A549 (cell line): ENCODE data around the gene IRF6. TPM values are rescaled to one million over a fixed set of nuclear protein-coding genes. Genes with fewer than 3 reads are reported as not detected.
A peak's percentile ranks its signal among the peaks of the same experiment; 100 is the strongest.

ENCODE experiments used
- ATAC-seq, 2 experiments: fragments of 200-7000 bp in 1 of 2; fragments of >200 bp in 1 of 2; cut with Nextera tagmentation in 1 of 2; cut with Tn5 transposase in 1 of 2; 3 replicates each; pipeline versions ENCODE4 v1.8.0 to v1.9.1; 2018 to 2020; ENCODE audit warnings: mild to moderate bottlenecking in 1 of 2, moderate library complexity in 1 of 2
- CTCF ChIA-PET: fragments of 300-600 bp; sonication (Branson Sonifier 250); formaldehyde crosslinking; extraction: SDS; loops from one replicate; lab custom pipeline; 2021; ENCODE audit warnings: antibody characterized with exemption, inconsistent platforms; lab: Yijun Ruan, JAX
- POLR2A ChIA-PET: fragments of 350-600 bp; formaldehyde crosslinking; extraction: SDS; loops from one replicate; lab custom pipeline; 2021; ENCODE audit warnings: antibody characterized with exemption, inconsistent platforms; lab: Yijun Ruan, JAX
- DNase-seq, 2 experiments: peaks; one replicate each; pipeline versions ENCODE4 v3.0.0 to v3.0.0-alpha.2; 2011 to 2016; ENCODE audit warnings: low read depth in 1 of 2, low spot score in 1 of 2
- FAIRE-seq: peaks from 2 replicates; lab custom pipeline; 2011; peaks lifted over from hg19 to GRCh38; lab: Jason Lieb, UNC
- H3K27ac ChIP-seq, 2 experiments: fragments of >200 bp; sonication (Bioruptor Twin); formaldehyde crosslinking; 3 replicates each; pipeline ENCODE4 v1.5.1; 2016 to 2017
- H3K4me1 ChIP-seq: fragments of >200 bp; sonication (Bioruptor Twin); formaldehyde crosslinking; 3 replicates; pipeline ENCODE4 v1.6.1; 2016
- H3K4me2 ChIP-seq: fragments of >200 bp; sonication (Bioruptor Twin); formaldehyde crosslinking; 3 replicates; pipeline ENCODE4 v1.6.1; 2016
- H3K4me3 ChIP-seq: fragments of >200 bp; sonication (Bioruptor Twin); formaldehyde crosslinking; 3 replicates; pipeline ENCODE4 v1.5.1; 2016
- H3K9me3 ChIP-seq: fragments of >200 bp; sonication (Bioruptor Twin); formaldehyde crosslinking; 3 replicates; pipeline ENCODE4 v1.6.1; 2016
- CBX2 ChIP-seq: fragments of 200-600 bp; sonication (generic); IDR thresholded peaks from 2 replicates; pipeline ENCODE4 v1.6.1; 2016; ENCODE audit warnings: low read depth, mild to moderate bottlenecking, borderline replicate concordance
- CTCF ChIP-seq: fragments of >200 bp; sonication (Bioruptor Twin); formaldehyde crosslinking; IDR thresholded peaks from 3 replicates; pipeline ENCODE4 v1.5.1; 2016
- E2F6 ChIP-seq: IDR thresholded peaks from 2 replicates; pipeline ENCODE4 v1.6.1; 2012; ENCODE audit warnings: low read depth, borderline replicate concordance
- FOSL2 ChIP-seq, 2 experiments: fragments of 450-650 bp in 1 of 2; fragments of >200 bp in 1 of 2; sonication (Bioruptor Twin) in 1 of 2; formaldehyde crosslinking; IDR thresholded peaks; 2 replicates each; pipeline versions ENCODE4 v1.5.0 to v1.6.1; 2016 to 2020; ENCODE audit warnings: mild to moderate bottlenecking in 1 of 2, moderate library complexity in 1 of 2
- FOXS1 ChIP-seq: fragments of 250-450 bp; sonication (Bioruptor Pico); IDR thresholded peaks from 2 replicates; pipeline ENCODE4 v1.5.0; 2020; ENCODE audit warnings: mild to moderate bottlenecking, moderate library complexity
- GATA3 ChIP-seq: IDR thresholded peaks from 2 replicates; pipeline ENCODE4 v1.6.1; 2012; ENCODE audit warnings: borderline replicate concordance
- HOXB13 ChIP-seq: fragments of 250-450 bp; sonication (Bioruptor Pico); IDR thresholded peaks from 2 replicates; pipeline ENCODE4 v1.5.0; 2020; ENCODE audit warnings: low read depth, mild to moderate bottlenecking, moderate library complexity
- JUNB ChIP-seq: fragments of >200 bp; sonication (Bioruptor Twin); formaldehyde crosslinking; IDR thresholded peaks from 2 replicates; pipeline ENCODE4 v1.6.1; 2016
- MAFK ChIP-seq: fragments of 450-650 bp; IDR thresholded peaks from 2 replicates; pipeline ENCODE4 v1.6.1; 2014; ENCODE audit not compliant: partially characterized antibody
- NFE2L2 ChIP-seq: fragments of 150-350 bp; conservative IDR thresholded peaks from 2 replicates; pipeline ENCODE4 v1.6.1; 2014; ENCODE audit warnings: low read length
- PBX3 ChIP-seq: IDR thresholded peaks from 2 replicates; pipeline ENCODE4 v1.6.1; 2012
- PHF8 ChIP-seq: fragments of 200-600 bp; sonication (generic); IDR thresholded peaks from 2 replicates; pipeline ENCODE4 v1.6.1; 2016; ENCODE audit warnings: low read depth, mild to moderate bottlenecking, antibody characterized with exemption, moderate library complexity, borderline replicate concordance
- POLR2AphosphoS2 ChIP-seq: conservative IDR thresholded peaks from 2 replicates; pipeline ENCODE4 v1.6.1; 2012; ENCODE audit warnings: low read length, improper control_type of control experiment, inconsistent platforms
- RAD21 ChIP-seq, 2 experiments: fragments of >200 bp in 1 of 2; sonication (Bioruptor Twin) in 1 of 2; formaldehyde crosslinking in 1 of 2; IDR thresholded peaks in 1 of 2; conservative IDR thresholded peaks in 1 of 2; 2 replicates in 1 of 2; 3 replicates in 1 of 2; pipeline ENCODE4 v1.6.1; 2012 to 2018; ENCODE audit warnings: inconsistent platforms in 1 of 2
- RARB ChIP-seq: fragments of 250-450 bp; sonication (Bioruptor Pico); IDR thresholded peaks from 2 replicates; pipeline ENCODE4 v1.8.0; 2021; ENCODE audit warnings: mild to moderate bottlenecking, moderate library complexity
- RCOR1 ChIP-seq: fragments of 150-350 bp; IDR thresholded peaks from 2 replicates; pipeline ENCODE4 v1.6.1; 2014; ENCODE audit warnings: antibody characterized with exemption, low read length, low read depth
- REST ChIP-seq: fragments of 200-600 bp; sonication (generic); IDR thresholded peaks from 2 replicates; pipeline ENCODE4 v1.6.1; 2016; ENCODE audit warnings: antibody characterized with exemption, mild to moderate bottlenecking, moderate library complexity
- RNF2 ChIP-seq: fragments of 200-600 bp; sonication (generic); IDR thresholded peaks from 2 replicates; pipeline ENCODE4 v1.6.1; 2016; ENCODE audit warnings: low read depth, mild to moderate bottlenecking, antibody characterized with exemption, moderate library complexity, borderline replicate concordance
- TFCP2L1 ChIP-seq: fragments of 250-450 bp; sonication (Bioruptor Pico); IDR thresholded peaks from 2 replicates; pipeline ENCODE4 v1.5.0; 2021; ENCODE audit warnings: mild to moderate bottlenecking
- USF2 ChIP-seq: fragments of 450-650 bp; IDR thresholded peaks from 2 replicates; pipeline ENCODE4 v1.6.1; 2014; ENCODE audit warnings: antibody characterized with exemption
- ZSCAN20 ChIP-seq: fragments of 250-450 bp; sonication (Bioruptor Pico); IDR thresholded peaks from 2 replicates; pipeline ENCODE4 v1.8.0; 2022; ENCODE audit warnings: mild to moderate bottlenecking, moderate library complexity
- WGBS: methylation state at CpG from one replicate; pipeline ENCODE4 v1.1.6; 2017; ENCODE audit errors: missing lambda C conversion rate; 5-methylcytosine and 5-hydroxymethylcytosine counted together
- polyA plus RNA-seq, 4 experiments: library from polyadenylated mRNA; depleted of rRNA in 3 of 4; stranded (reverse); fragments of >200 nt; fragmentation: RNase III in 1 of 4; extraction: RNeasy Plus Mini Kit Qiagen cat#74134 plus additional on column Dnase treatment in 1 of 4; gene quantifications; 2 replicates in 3 of 4; 3 replicates in 1 of 4; pipeline ENCODE4 v1.2.3, GENCODE V29; 2011 to 2017

Gene IRF6
- polyA plus RNA-seq, 2 of the 4 experiments (the other 2 are of a cell fraction): 0.08 to 0.22 TPM

- H3K4me1 ChIP-seq: peaks cover 33% of the 10 kb centered on the region
- no peaks in the 10 kb centered on the region for H3K9me3 ChIP-seq
- TF ChIP-seq USF2 (no peak), JUNB (0 out of 2 replicates have a peak, but pooled peaks have one; percentile 16)
- ChIA-PET POLR2A (no interaction called here), CTCF (interaction anchor here (1.1 to 8.2 kb wide), 8 partner anchors 10 to 163 kb away, joined by 3 to 114 read pairs (median 5); no protein-coding TSS in a partner anchor)
- no peak overlapping the region for H3K27ac ChIP-seq
- peak overlapping the region; percentile 31 for H3K4me2 ChIP-seq
- 47% methylated on average over 11 of the region's 11 CpGs for WGBS
- FAIRE-seq (no peak), ATAC-seq (no peak), DNase-seq (peak in 1 of 2 experiments; percentile 52)
- H3K4me3 ChIP-seq: no peak overlapping the region
Measured at GRCh38 chr1:209825591-209826434, 19.9 kb upstream of the IRF6 start.

- ChIA-PET POLR2A (interaction anchor here (1.2 to 1.5 kb wide), 2 partner anchors 15 to 39 kb away, joined by 3 read pairs; partner anchors contain the start of gene C1orf74), CTCF (interaction anchor here (0.6 to 8.2 kb wide), 36 partner anchors 11 to 410 kb away, joined by 3 to 114 read pairs (median 4); partner anchors contain the start of genes C1orf74 and IRF6)
- peak; percentile 47 to 66; a peak in 3 of 6 replicates for ATAC-seq
- H3K4me1 ChIP-seq: peaks cover 18% of the 10 kb centered on the region
- peak overlapping the region; percentile 53 for H3K4me2 ChIP-seq
- DNase-seq: peak; percentile 42 to 68
- 26% methylated on average over 12 of the region's 12 CpGs for WGBS
- H3K27ac ChIP-seq: no peak overlapping the region
- no peak for FAIRE-seq
- H3K9me3 ChIP-seq: no peaks in the 10 kb centered on the region
- no peak overlapping the region for H3K4me3 ChIP-seq
- TF ChIP-seq REST (no peak), POLR2AphosphoS2 (no peak), RCOR1 (no peak), NFE2L2 (no peak), PHF8 (no peak), CTCF (peak; percentile 73), TFCP2L1 (no peak), USF2 (no peak), FOXS1 (CRISPR knock-in tag) (no peak), MAFK (no peak), CBX2 (no peak), PBX3 (no peak), E2F6 (no peak), RNF2 (no peak), HOXB13 (no peak), GATA3 (no peak), JUNB (no peak), FOSL2 (IDR thresholded peaks at IDR 0.05) (no peak), FOSL2 (CRISPR knock-in tag; IDR thresholded peaks at IDR 0.05) (no peak), RARB (no peak), ZSCAN20 (no peak), RAD21 (conservative IDR thresholded peaks at IDR 0.05 in 1 of 2, IDR thresholded peaks at IDR 0.05 in 1 of 2) (peak in 1 of 2 experiments; percentile 26; a peak in 1 of 5 replicates)
Measured at GRCh38 chr1:209823143-209824041, 17.4 kb upstream of the IRF6 start.
